RWPE1 (cell line): ENCODE results near the gene VPS26A.

Source experiments
- CTCF ChIA-PET: fragments of 350-600 bp; sonication (Branson Sonifier 250); formaldehyde crosslinking; extraction: SDS; loops from one replicate; lab custom pipeline; 2021; lab: Yijun Ruan, JAX
- POLR2A ChIA-PET: fragments of 400-600 bp; formaldehyde crosslinking; extraction: SDS; loops from one replicate; lab custom pipeline; 2020; ENCODE audit warnings: antibody characterized with exemption; ENCODE audit not compliant: low non-redundant PET; lab: Yijun Ruan, JAX
- DNase-seq: peaks from one replicate; pipeline ENCODE4 v3.0.0; 2012; ENCODE audit warnings: low spot score
- H3K27ac ChIP-seq: fragments of 450-650 bp; 2 replicates; pipeline ENCODE4 v1.5.1; 2017
- TF ChIP-seq, protein P1 (sequence below): fragments of 450-650 bp; conservative IDR thresholded peaks from 2 replicates; pipeline ENCODE4 v1.5.1; 2017; ENCODE audit warnings: low read depth, mild to moderate bottlenecking

VPS26A gene

DNA sequence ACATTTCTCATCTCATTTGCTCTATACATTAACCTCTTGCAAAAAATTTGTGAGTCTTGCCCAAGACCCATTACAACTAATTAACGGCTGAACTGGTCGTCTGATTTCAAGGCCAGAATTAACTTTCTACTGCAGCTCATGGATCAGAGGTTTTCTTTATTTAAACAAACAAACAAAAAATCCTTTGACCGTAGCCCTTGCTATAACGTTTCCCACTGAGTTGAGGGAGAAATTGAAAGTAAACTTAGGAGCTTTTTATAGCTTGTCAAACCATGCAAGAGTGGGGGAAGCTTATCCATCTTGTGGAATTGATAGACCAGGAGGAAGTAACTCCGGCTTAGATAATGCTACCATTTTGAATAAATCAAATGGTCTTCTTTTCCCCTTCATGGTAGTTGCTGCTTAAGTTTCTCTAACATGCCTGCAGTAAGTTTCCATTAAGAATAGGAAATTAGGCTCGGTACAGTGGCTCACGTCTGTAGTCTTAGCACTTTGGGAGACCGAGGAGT is 32.8 kb upstream of the VPS26A start:
- no peak overlapping the region for H3K27ac ChIP-seq
- POLR2A ChIA-PET = interaction anchor here (0.6 kb wide), 1 partner anchor 47 kb away, joined by 4 read pairs; no protein-coding TSS in a partner anchor
- no peak for DNase-seq
- TF ChIP-seq, protein P1, sequence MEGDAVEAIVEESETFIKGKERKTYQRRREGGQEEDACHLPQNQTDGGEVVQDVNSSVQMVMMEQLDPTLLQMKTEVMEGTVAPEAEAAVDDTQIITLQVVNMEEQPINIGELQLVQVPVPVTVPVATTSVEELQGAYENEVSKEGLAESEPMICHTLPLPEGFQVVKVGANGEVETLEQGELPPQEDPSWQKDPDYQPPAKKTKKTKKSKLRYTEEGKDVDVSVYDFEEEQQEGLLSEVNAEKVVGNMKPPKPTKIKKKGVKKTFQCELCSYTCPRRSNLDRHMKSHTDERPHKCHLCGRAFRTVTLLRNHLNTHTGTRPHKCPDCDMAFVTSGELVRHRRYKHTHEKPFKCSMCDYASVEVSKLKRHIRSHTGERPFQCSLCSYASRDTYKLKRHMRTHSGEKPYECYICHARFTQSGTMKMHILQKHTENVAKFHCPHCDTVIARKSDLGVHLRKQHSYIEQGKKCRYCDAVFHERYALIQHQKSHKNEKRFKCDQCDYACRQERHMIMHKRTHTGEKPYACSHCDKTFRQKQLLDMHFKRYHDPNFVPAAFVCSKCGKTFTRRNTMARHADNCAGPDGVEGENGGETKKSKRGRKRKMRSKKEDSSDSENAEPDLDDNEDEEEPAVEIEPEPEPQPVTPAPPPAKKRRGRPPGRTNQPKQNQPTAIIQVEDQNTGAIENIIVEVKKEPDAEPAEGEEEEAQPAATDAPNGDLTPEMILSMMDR = no peak
- CTCF ChIA-PET = interaction anchor here (5.3 kb wide), 1 partner anchor 86 kb away, joined by 44 read pairs; no protein-coding TSS in a partner anchor

DNA sequence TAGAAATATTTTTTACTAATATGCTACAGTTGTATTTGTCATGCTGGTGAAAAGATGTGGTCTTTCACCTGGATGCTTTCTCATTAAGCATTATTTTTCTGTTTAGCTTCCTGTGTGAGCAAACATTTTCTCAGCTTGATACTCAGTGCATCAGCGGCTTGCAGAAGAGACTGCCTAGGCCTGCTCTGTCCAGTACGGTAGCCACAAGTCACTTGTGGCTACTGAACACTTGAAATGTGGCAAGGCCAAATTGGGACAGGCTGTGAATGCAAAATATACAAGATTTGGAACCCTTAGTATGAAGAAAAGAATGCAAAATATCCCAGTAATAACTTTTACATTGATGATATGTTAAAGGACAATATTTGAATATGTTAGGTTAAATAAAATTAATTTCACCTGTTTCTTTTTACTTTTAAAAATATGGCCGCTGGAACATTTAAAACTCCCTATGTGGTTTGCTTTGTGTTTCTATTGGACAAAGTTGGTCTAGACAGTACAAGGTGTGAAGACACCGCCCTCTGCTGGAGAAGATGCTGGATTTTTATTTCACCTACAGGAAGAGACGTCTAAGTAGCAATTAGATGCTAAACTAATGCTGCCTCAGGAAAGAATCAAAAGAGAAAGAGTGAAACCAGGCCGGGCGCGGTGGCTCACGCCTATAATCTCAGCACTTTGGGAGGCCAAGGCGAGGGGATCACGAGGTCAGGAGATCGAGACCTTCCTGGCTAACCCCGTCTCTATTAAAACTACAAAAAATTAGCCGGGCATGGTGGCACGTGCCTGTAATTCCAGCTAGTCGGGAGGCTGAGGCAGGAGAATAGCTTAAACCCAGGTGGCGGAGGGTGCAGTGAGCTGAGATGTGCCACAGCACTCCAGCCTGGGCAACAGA is 30.8 kb upstream of the VPS26A start:
- CTCF ChIA-PET = interaction anchor here (0.6 to 5.3 kb wide), 14 partner anchors 21 to 1021 kb away, joined by 3 to 44 read pairs (median 4); no protein-coding TSS in a partner anchor

GRCh38 chr10:69093933-69094332 is 30.0 kb upstream of the VPS26A start:
- ChIA-PET POLR2A (no interaction called here), CTCF (interaction anchor here (0.6 to 5.3 kb wide), 11 partner anchors 22 to 543 kb away, joined by 3 to 44 read pairs (median 4); no protein-coding TSS in a partner anchor)
- no peak for DNase-seq
- H3K27ac ChIP-seq = no peak overlapping the region
- TF ChIP-seq, protein P1 = no peak

More for the DNA sequence above, 30.8 kb upstream of the VPS26A start:
- TF ChIP-seq, protein P1 = peak; percentile 83
- no peak overlapping the region for H3K27ac ChIP-seq
- POLR2A ChIA-PET = no interaction called here
- peak; percentile 78 for DNase-seq

DNA sequence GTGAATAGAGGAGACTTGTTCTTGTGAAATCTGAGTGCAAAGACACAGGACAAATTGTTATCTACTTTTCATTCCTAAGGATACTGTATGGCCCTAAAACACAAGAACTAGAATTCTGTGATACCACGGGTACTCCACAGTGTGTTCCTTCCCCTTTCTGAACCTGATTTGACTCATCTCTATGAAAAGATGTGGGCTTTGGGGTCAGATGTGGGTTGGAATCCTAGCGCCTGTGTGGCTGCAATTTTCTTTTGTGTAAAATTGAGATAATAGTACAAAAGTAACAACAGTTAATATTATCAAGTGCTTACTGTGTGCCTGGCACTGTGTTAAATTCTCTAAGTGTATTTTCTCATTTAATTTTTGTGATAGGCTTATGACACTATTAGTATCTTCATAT is 27.9 kb upstream of the VPS26A start:
- POLR2A ChIA-PET = no interaction called here
- CTCF ChIA-PET = interaction anchor here (0.7 to 5.3 kb wide), 3 partner anchors 48 to 91 kb away, joined by 3 to 44 read pairs (median 4); no protein-coding TSS in a partner anchor
- DNase-seq = no peak
- no peak overlapping the region for H3K27ac ChIP-seq
- TF ChIP-seq, protein P1 = no peak

- no peak for DNase-seq
- H3K27ac ChIP-seq = no peak overlapping the region
- TF ChIP-seq, protein P1 = no peak
- ChIA-PET POLR2A (no interaction called here), CTCF (interaction anchor here (1.5 kb wide), 1 partner anchor 92 kb away, joined by 9 read pairs; no protein-coding TSS in a partner anchor)
These were observed 26.2 kb upstream of the VPS26A start for GRCh38 chr10:69097729-69098128.

DNA sequence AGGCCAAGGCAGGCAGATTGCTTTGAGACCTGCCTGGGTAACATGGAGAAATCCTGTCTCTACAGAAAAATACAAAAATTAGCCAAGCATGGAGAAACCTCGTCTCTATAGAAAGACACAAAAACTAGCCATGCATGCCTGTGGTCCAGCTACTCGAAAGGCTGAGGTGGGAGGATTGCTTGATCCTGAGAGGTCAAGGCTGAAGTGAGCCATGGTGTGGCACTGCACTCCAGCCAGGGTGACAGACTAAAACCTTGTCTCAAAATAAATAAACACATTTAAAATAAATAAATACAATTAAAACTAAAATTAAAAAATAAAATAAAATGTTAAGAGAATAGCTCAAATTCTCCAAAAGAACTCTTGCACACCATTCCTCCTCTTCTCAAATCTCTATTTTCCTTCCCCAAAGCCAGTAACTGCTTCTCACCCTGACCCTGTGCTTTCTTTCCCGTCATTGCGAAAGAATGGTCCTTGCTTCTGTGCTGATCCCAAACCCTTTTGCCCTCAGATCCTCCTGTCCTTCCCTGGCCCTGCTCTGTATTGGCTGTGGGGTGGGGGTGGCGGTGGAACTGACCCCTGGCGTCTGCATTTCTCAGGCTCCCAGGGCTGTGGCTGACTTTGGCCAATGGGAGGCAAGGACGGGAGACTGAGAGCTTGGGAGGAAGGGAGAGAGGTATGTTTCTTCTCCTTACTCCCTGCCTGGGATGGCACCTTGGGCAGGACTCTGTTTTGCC is 23.7 kb upstream of the VPS26A start:
- H3K27ac ChIP-seq = no peak overlapping the region
- POLR2A ChIA-PET = no interaction called here
- no peak for DNase-seq
- TF ChIP-seq, protein P1 = no peak
- CTCF ChIA-PET = interaction anchor here (0.6 to 1.3 kb wide), 2 partner anchors 17 to 470 kb away, joined by 3 to 4 read pairs; no protein-coding TSS in a partner anchor
